HepG2 (cell line): ENCODE measurements around the gene HCFC1. TPM values are rescaled to one million over a fixed set of nuclear protein-coding genes. Genes with fewer than 3 reads are reported as not detected.

Experiments used
- GLMP ChIP-seq: sonication (generic); formaldehyde crosslinking; IDR thresholded peaks from 2 replicates; pipeline ENCODE4 v1.9.0; 2021; ENCODE audit warnings: missing genetic modification reagents, mild to moderate bottlenecking, borderline replicate concordance
- HMG20A ChIP-seq: IDR thresholded peaks from 2 replicates; pipeline ENCODE4 v1.6.1; 2016; ENCODE audit warnings: borderline replicate concordance
- HOXA3 ChIP-seq: sonication (generic); formaldehyde crosslinking; IDR thresholded peaks from 2 replicates; pipeline ENCODE4 v1.5.0; 2020; ENCODE audit warnings: missing genetic modification reagents
- MED1 ChIP-seq: sonication (generic); formaldehyde crosslinking; IDR thresholded peaks from 2 replicates; pipeline ENCODE4 v1.4.0; 2020; ENCODE audit warnings: missing genetic modification reagents
- MZF1 ChIP-seq: sonication (generic); formaldehyde crosslinking; IDR thresholded peaks from 2 replicates; pipeline ENCODE4 v1.8.1; 2023; ENCODE audit warnings: mild to moderate bottlenecking, missing genetic modification reagents, borderline replicate concordance
- NFIB ChIP-seq: sonication (generic); formaldehyde crosslinking; IDR thresholded peaks from 2 replicates; pipeline ENCODE4 v1.9.0; 2021; ENCODE audit warnings: missing genetic modification reagents, mild to moderate bottlenecking, borderline replicate concordance
- RARG ChIP-seq: sonication (generic); formaldehyde crosslinking; IDR thresholded peaks from 2 replicates; pipeline ENCODE4 v1.4.0; 2020; ENCODE audit warnings: low read depth, mild to moderate bottlenecking, missing genetic modification reagents
- SMC3 ChIP-seq: IDR thresholded peaks from 2 replicates; pipeline ENCODE4 v1.6.1; 2011; ENCODE audit warnings: low read length, improper control_type of control experiment
- SP1 ChIP-seq, 2 experiments: fragments of 450-650 bp in 1 of 2; sonication (generic) in 1 of 2; formaldehyde crosslinking in 1 of 2; IDR thresholded peaks; 2 replicates each; pipeline versions ENCODE4 v1.4.0 to v1.6.1; 2016 to 2020; ENCODE audit warnings: missing genetic modification reagents in 1 of 2
- SRY ChIP-seq: sonication (generic); formaldehyde crosslinking; IDR thresholded peaks from 2 replicates; pipeline ENCODE4 v1.8.0; 2022; ENCODE audit warnings: mild to moderate bottlenecking, missing genetic modification reagents
- WIZ ChIP-seq: sonication (generic); formaldehyde crosslinking; IDR thresholded peaks from 2 replicates; pipeline ENCODE4 v1.5.1; 2020; ENCODE audit warnings: mild to moderate bottlenecking, missing genetic modification reagents
- ZC3H4 ChIP-seq: sonication (generic); formaldehyde crosslinking; IDR thresholded peaks from 2 replicates; pipeline ENCODE4 v1.4.0; 2020; ENCODE audit warnings: missing genetic modification reagents, borderline replicate concordance
- ZFP90 ChIP-seq: sonication (generic); formaldehyde crosslinking; IDR thresholded peaks from 2 replicates; pipeline ENCODE4 v1.8.0; 2022; ENCODE audit warnings: missing genetic modification reagents, mild to moderate bottlenecking, inconsistent platforms, borderline replicate concordance
- ZNF337 ChIP-seq: sonication (generic); formaldehyde crosslinking; IDR thresholded peaks from 2 replicates; pipeline ENCODE4 v1.5.1; 2020; ENCODE audit warnings: missing genetic modification reagents, low read depth, mild to moderate bottlenecking, borderline replicate concordance
- ZNF446 ChIP-seq: sonication (generic); formaldehyde crosslinking; IDR thresholded peaks from 2 replicates; pipeline ENCODE4 v1.5.0; 2020; ENCODE audit warnings: mild to moderate bottlenecking, missing genetic modification reagents
- ZNF557 ChIP-seq: sonication (generic); formaldehyde crosslinking; IDR thresholded peaks from 2 replicates; pipeline ENCODE4 v1.4.0; 2020; ENCODE audit warnings: missing genetic modification reagents
- ZNF567 ChIP-seq: sonication (generic); formaldehyde crosslinking; IDR thresholded peaks from 2 replicates; pipeline ENCODE4 v1.8.1; 2023; ENCODE audit warnings: mild to moderate bottlenecking, missing genetic modification reagents, borderline replicate concordance
- ZNF674 ChIP-seq: sonication (generic); formaldehyde crosslinking; IDR thresholded peaks from 2 replicates; pipeline ENCODE4 v1.5.0; 2020; ENCODE audit warnings: low read depth, mild to moderate bottlenecking, missing genetic modification reagents
- ZNF792 ChIP-seq: IDR thresholded peaks from 2 replicates; pipeline ENCODE4 v1.6.1; 2016
- ZNF800 ChIP-seq: sonication (generic); formaldehyde crosslinking; IDR thresholded peaks from 2 replicates; pipeline ENCODE4 v1.4.0; 2020; ENCODE audit warnings: missing genetic modification reagents
- ZNF891 ChIP-seq: sonication (generic); formaldehyde crosslinking; IDR thresholded peaks from 2 replicates; pipeline ENCODE4 v1.5.0; 2020; ENCODE audit warnings: mild to moderate bottlenecking, missing genetic modification reagents
- polyA plus RNA-seq, 8 experiments: library from polyadenylated mRNA; depleted of rRNA in 3 of 8; stranded (reverse) in 7 of 8; unstranded in 1 of 8; fragments of >200 nt; fragmentation: Illumina TruSeq in 4 of 8; extraction: Trizol in 4 of 8; gene quantifications; 2 replicates each; pipeline versions ENCODE4 v1.2.1 to v1.2.3, GENCODE V29; 2011 to 2016; ENCODE audit warnings: low read depth in 4 of 8, missing spikeins in 1 of 8, mixed read lengths in 1 of 8; ENCODE audit not compliant: insufficient read depth in 1 of 8
- total RNA-seq, 5 experiments: library from RNA; depleted of rRNA; stranded (reverse); fragments of >200 nt; fragmentation: Illumina TruSeq; extraction: Trizol; gene quantifications; 2 replicates each; pipeline ENCODE4 v1.2.3, GENCODE V29; 2016; ENCODE audit warnings: low read depth in 1 of 5
- TF ChIP-seq, protein P1 (sequence below): sonication (generic); formaldehyde crosslinking; IDR thresholded peaks from 2 replicates; pipeline ENCODE4 v1.4.0; 2020; ENCODE audit warnings: missing genetic modification reagents
- TF ChIP-seq, protein P2 (sequence below): IDR thresholded peaks from 2 replicates; pipeline ENCODE4 v1.6.1; 2018; ENCODE audit warnings: missing genetic modification reagents, mild to moderate bottlenecking, missing compliant biosample characterization

The HCFC1 gene
- total and polyA plus RNA-seq, 2 of the 13 experiments (the other 11 are each of a cell fraction or from before 2014, with no cell fraction given), result 5.8 to 17.8 TPM

GRCh38 chrX:153924149-153924861 lies 47.3 kb downstream of the HCFC1 start (continued):
- TF ChIP-seq, protein P1, sequence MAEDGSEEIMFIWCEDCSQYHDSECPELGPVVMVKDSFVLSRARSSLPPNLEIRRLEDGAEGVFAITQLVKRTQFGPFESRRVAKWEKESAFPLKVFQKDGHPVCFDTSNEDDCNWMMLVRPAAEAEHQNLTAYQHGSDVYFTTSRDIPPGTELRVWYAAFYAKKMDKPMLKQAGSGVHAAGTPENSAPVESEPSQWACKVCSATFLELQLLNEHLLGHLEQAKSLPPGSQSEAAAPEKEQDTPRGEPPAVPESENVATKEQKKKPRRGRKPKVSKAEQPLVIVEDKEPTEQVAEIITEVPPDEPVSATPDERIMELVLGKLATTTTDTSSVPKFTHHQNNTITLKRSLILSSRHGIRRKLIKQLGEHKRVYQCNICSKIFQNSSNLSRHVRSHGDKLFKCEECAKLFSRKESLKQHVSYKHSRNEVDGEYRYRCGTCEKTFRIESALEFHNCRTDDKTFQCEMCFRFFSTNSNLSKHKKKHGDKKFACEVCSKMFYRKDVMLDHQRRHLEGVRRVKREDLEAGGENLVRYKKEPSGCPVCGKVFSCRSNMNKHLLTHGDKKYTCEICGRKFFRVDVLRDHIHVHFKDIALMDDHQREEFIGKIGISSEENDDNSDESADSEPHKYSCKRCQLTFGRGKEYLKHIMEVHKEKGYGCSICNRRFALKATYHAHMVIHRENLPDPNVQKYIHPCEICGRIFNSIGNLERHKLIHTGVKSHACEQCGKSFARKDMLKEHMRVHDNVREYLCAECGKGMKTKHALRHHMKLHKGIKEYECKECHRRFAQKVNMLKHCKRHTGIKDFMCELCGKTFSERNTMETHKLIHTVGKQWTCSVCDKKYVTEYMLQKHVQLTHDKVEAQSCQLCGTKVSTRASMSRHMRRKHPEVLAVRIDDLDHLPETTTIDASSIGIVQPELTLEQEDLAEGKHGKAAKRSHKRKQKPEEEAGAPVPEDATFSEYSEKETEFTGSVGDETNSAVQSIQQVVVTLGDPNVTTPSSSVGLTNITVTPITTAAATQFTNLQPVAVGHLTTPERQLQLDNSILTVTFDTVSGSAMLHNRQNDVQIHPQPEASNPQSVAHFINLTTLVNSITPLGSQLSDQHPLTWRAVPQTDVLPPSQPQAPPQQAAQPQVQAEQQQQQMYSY (CRISPR knock-in tag), result peak; percentile 58; the same call in 1 of the 2 replicates
- no peak for TF ChIP-seq SP1 (IDR thresholded peaks at IDR 0.05)
- TF ChIP-seq SP1 (CRISPR knock-in tag; IDR thresholded peaks at IDR 0.05), result no peak
- no peak for TF ChIP-seq ZNF557
- TF ChIP-seq ZFP90, result no peak
- peak; percentile 22; the same call in 1 of the 2 replicates for TF ChIP-seq HOXA3 (CRISPR knock-in tag)
- TF ChIP-seq, protein P2, sequence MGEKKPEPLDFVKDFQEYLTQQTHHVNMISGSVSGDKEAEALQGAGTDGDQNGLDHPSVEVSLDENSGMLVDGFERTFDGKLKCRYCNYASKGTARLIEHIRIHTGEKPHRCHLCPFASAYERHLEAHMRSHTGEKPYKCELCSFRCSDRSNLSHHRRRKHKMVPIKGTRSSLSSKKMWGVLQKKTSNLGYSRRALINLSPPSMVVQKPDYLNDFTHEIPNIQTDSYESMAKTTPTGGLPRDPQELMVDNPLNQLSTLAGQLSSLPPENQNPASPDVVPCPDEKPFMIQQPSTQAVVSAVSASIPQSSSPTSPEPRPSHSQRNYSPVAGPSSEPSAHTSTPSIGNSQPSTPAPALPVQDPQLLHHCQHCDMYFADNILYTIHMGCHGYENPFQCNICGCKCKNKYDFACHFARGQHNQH (CRISPR knock-in tag), result 0 out of 2 replicates have a peak, but pooled peaks have one; percentile 48
- TF ChIP-seq HMG20A (CRISPR knock-in tag), result no peak
- no peak for TF ChIP-seq ZNF337 (CRISPR knock-in tag)
- TF ChIP-seq ZNF800 (CRISPR knock-in tag), result no peak
- no peak for TF ChIP-seq ZNF446 (CRISPR knock-in tag)
- no peak for TF ChIP-seq ZNF567
- TF ChIP-seq GLMP (CRISPR knock-in tag), result no peak
- TF ChIP-seq ZC3H4 (CRISPR knock-in tag), result no peak
- no peak for TF ChIP-seq ZNF891
- TF ChIP-seq MZF1 (CRISPR knock-in tag), result no peak
- no peak for TF ChIP-seq ZNF674 (CRISPR knock-in tag)
- TF ChIP-seq WIZ (CRISPR knock-in tag), result no peak
- no peak for TF ChIP-seq ZNF792 (CRISPR knock-in tag)
- TF ChIP-seq RARG (CRISPR knock-in tag), result no peak
- no peak for TF ChIP-seq SRY (CRISPR knock-in tag)
- peak; percentile 29; the same call in 1 of the 2 replicates for TF ChIP-seq MED1 (CRISPR knock-in tag)
- TF ChIP-seq SMC3, result peak; percentile 54; the same call in 1 of the 2 replicates
- TF ChIP-seq NFIB (CRISPR knock-in tag), result no peak
